Uterus (tissue), 2 donors: Measurements from ENCODE around the gene SLC29A2.

Source experiments
- POLR2A ChIP-seq, 2 donors: fragments of 450-650 bp; IDR thresholded peaks; one replicate each; pipeline ENCODE4 v1.6.1; 2016; ENCODE audit warnings: antibody characterized with exemption in 2 of 2, mild to moderate bottlenecking in 1 of 2, moderate library complexity in 1 of 2
- TF ChIP-seq, protein P1 (sequence below), 4 experiments: fragments of 200-600 bp in 2 of 4; fragments of 450-650 bp in 2 of 4; sonication (generic) in 2 of 4; IDR thresholded peaks; one replicate each; pipeline ENCODE4 v1.5.1; 2016 to 2019; ENCODE audit warnings: antibody characterized with exemption in 4 of 4, mild to moderate bottlenecking in 2 of 4, moderate library complexity in 1 of 4

DNA sequence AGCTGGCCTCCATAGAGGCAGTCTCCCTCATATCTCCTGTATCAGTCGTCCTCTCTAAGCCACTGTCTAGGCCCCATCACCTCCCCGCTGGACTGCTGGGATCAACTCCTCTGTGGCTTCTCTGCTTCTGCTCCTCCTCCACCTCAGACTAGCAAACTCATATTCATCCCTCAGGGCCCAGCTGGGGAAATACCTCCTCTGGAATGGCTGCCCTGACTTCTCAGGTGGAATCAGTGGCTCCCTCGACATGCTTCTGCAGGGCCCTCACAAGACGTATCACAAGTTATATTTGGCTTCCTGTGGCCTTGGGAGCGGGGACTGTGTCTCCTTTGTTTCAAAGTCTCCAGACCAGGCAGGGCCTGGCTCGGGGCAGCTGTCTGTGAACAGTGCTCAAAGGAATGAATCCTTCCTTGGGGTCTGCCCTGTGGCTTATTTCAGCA, 10.0 kb downstream of the SLC29A2 start:
- TF ChIP-seq, protein P1, sequence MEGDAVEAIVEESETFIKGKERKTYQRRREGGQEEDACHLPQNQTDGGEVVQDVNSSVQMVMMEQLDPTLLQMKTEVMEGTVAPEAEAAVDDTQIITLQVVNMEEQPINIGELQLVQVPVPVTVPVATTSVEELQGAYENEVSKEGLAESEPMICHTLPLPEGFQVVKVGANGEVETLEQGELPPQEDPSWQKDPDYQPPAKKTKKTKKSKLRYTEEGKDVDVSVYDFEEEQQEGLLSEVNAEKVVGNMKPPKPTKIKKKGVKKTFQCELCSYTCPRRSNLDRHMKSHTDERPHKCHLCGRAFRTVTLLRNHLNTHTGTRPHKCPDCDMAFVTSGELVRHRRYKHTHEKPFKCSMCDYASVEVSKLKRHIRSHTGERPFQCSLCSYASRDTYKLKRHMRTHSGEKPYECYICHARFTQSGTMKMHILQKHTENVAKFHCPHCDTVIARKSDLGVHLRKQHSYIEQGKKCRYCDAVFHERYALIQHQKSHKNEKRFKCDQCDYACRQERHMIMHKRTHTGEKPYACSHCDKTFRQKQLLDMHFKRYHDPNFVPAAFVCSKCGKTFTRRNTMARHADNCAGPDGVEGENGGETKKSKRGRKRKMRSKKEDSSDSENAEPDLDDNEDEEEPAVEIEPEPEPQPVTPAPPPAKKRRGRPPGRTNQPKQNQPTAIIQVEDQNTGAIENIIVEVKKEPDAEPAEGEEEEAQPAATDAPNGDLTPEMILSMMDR (IDR thresholded peaks at IDR 0.05) = no peak
- no peak for TF ChIP-seq POLR2A (IDR thresholded peaks at IDR 0.05)
